HEK293 (cell line): ENCODE results near the gene WBP1.

Experiments
- CTCF ChIA-PET: fragments of 350-600 bp; formaldehyde crosslinking; extraction: SDS; loops from one replicate; lab custom pipeline; 2021; ENCODE audit warnings: antibody characterized with exemption; lab: Yijun Ruan, JAX
- POLR2A ChIA-PET: fragments of 300-600 bp; formaldehyde crosslinking; extraction: SDS; loops from one replicate; lab custom pipeline; 2020; ENCODE audit warnings: antibody characterized with exemption, inconsistent platforms; lab: Yijun Ruan, JAX
- H3K27ac ChIP-seq: fragments of 200-500 bp; sonication (Bioruptor generic); 2 replicates; pipeline ENCODE4 v1.5.1; 2014; ENCODE audit warnings: low read depth, low read length, control low read depth, inconsistent platforms; ENCODE audit errors: extremely low read depth
- H3K36me3 ChIP-seq, 2 experiments: fragments of 200-500 bp in 1 of 2; sonication (Bioruptor generic) in 1 of 2; 1 replicate in 1 of 2; 2 replicates in 1 of 2; pipeline ENCODE4 v1.5.1; 2014 to 2017; ENCODE audit warnings: inconsistent platforms in 2 of 2, low read length in 2 of 2; ENCODE audit not compliant: control insufficient read depth in 2 of 2, insufficient read depth in 1 of 2
- H3K4me1 ChIP-seq: fragments of 200-500 bp; sonication (Bioruptor generic); 2 replicates; pipeline ENCODE4 v1.5.1; 2014; ENCODE audit warnings: mild to moderate bottlenecking, low read length, inconsistent platforms; ENCODE audit not compliant: control insufficient read depth, insufficient read depth
- H3K4me3 ChIP-seq: 2 replicates; pipeline ENCODE4 v1.5.1; 2011; ENCODE audit warnings: low read depth, mild to moderate bottlenecking, control low read depth, low read length, moderate library complexity
- H3K9me3 ChIP-seq: fragments of 200-500 bp; sonication (Bioruptor generic); 2 replicates; pipeline ENCODE4 v1.5.1; 2014; ENCODE audit warnings: low read depth, low read length, inconsistent platforms; ENCODE audit not compliant: control insufficient read depth, insufficient read depth
- CTCF ChIP-seq: fragments of 450-650 bp; formaldehyde crosslinking; IDR thresholded peaks from 2 replicates; pipeline ENCODE4 v1.5.1; 2016; ENCODE audit warnings: missing biosample characterization, missing genetic modification characterization
- EGR2 ChIP-seq: fragments of 450-650 bp; formaldehyde crosslinking; IDR thresholded peaks from 2 replicates; pipeline ENCODE4 v1.5.1; 2016; ENCODE audit warnings: low read depth, missing biosample characterization, missing genetic modification characterization
- OVOL3 ChIP-seq: fragments of 450-650 bp; formaldehyde crosslinking; IDR thresholded peaks from 2 replicates; pipeline ENCODE4 v1.5.1; 2016; ENCODE audit warnings: missing biosample characterization, missing genetic modification characterization
- PATZ1 ChIP-seq: fragments of 450-650 bp; formaldehyde crosslinking; IDR thresholded peaks from 2 replicates; pipeline ENCODE4 v1.5.1; 2016; ENCODE audit warnings: missing biosample characterization, missing genetic modification characterization
- PRDM6 ChIP-seq: fragments of 450-650 bp; formaldehyde crosslinking; IDR thresholded peaks from 2 replicates; pipeline ENCODE4 v1.5.1; 2017; ENCODE audit warnings: missing biosample characterization, missing genetic modification characterization
- ZBTB20 ChIP-seq: fragments of 450-650 bp; formaldehyde crosslinking; IDR thresholded peaks from 2 replicates; pipeline ENCODE4 v1.5.1; 2016; ENCODE audit warnings: missing biosample characterization, missing genetic modification characterization
- ZFP41 ChIP-seq: fragments of 450-650 bp; formaldehyde crosslinking; IDR thresholded peaks from 2 replicates; pipeline ENCODE4 v1.5.1; 2016; ENCODE audit warnings: missing biosample characterization, missing genetic modification characterization, borderline replicate concordance
- ZNF555 ChIP-seq: fragments of 450-650 bp; formaldehyde crosslinking; conservative IDR thresholded peaks from 2 replicates; pipeline ENCODE4 v1.5.1; 2017; ENCODE audit warnings: missing biosample characterization, mild to moderate bottlenecking, missing genetic modification characterization, inconsistent platforms
- ZNF600 ChIP-seq: fragments of 450-650 bp; formaldehyde crosslinking; IDR thresholded peaks from 2 replicates; pipeline ENCODE4 v1.5.1; 2016; ENCODE audit warnings: missing biosample characterization, missing genetic modification characterization
- ZNF660 ChIP-seq: fragments of 450-650 bp; IDR thresholded peaks from 2 replicates; pipeline ENCODE4 v1.5.1; 2018; ENCODE audit warnings: missing biosample characterization, mild to moderate bottlenecking, missing genetic modification characterization
- ZNF830 ChIP-seq: fragments of 450-650 bp; IDR thresholded peaks from 2 replicates; pipeline ENCODE4 v1.5.0; 2018; ENCODE audit warnings: missing biosample characterization, missing genetic modification characterization, low read depth, mild to moderate bottlenecking, moderate library complexity

The WBP1 gene

GRCh38 chr2:74507926-74508520, 49.8 kb downstream of the WBP1 start (continued):
- TF ChIP-seq ZNF830 (no peak), PATZ1 (tag by site-specific recombination) (peak; percentile 78), CTCF (no peak), PRDM6 (tag by site-specific recombination) (no peak), ZNF600 (tag by site-specific recombination) (0 out of 2 replicates have a peak, but pooled peaks have one; percentile 40), ZNF660 (tag by site-specific recombination) (0 out of 2 replicates have a peak, but pooled peaks have one; percentile 24), ZFP41 (tag by site-specific recombination) (no peak), OVOL3 (tag by site-specific recombination) (no peak)
- TF ChIP-seq, all 188 proteins: peak for 22

- POLR2A ChIA-PET: interaction anchor here (0.8 to 2.3 kb wide), 4 partner anchors 9 to 52 kb away, joined by 3 to 13 read pairs (median 5); partner anchors contain the start of genes AUP1, CCDC142, HTRA2 and TTC31
- CTCF ChIA-PET: interaction anchor here (0.8 to 1.2 kb wide), 5 partner anchors 19 to 175 kb away, joined by 3 to 4 read pairs (median 3); partner anchors contain the start of genes AUP1 and HTRA2
Observed at GRCh38 chr2:74510272-74510671, 52.0 kb downstream of the WBP1 start.

More at GRCh38 chr2:74510272-74510671, 52.0 kb downstream of the WBP1 start:
- Histone ChIP-seq H3K27ac (no peak overlapping the region), H3K4me1 (peaks cover 4% of the 10 kb centered on the region; the same call in 1 of the 2 replicates)
- TF ChIP-seq EGR2 (tag by site-specific recombination): no peak
- no peak for TF ChIP-seq ZBTB20
- TF ChIP-seq ZNF555 (tag by site-specific recombination): no peak
- TF ChIP-seq, all 188 proteins: peak for 0
- peaks cover 4 to 8% of the 10 kb centered on the region in 2 experiments; a peak in 1 of 3 replicates for H3K36me3 ChIP-seq
- no peaks in the 10 kb centered on the region for H3K9me3 ChIP-seq
- H3K4me3 ChIP-seq: no peak overlapping the region
